Activated T-cell treated with anti-CD3 and anti-CD28 coated beads for 48 hours (primary cell): ENCODE data around the gene NR4A1.

Experiments used
- DNase-seq: peaks from one replicate; pipeline ENCODE4 v3.0.0-alpha.2; 2020; ENCODE audit warnings: low read depth

Gene NR4A1

GRCh38 chr12:52058631-52059361 is 7.6 kb downstream of the NR4A1 start:
- no peak for DNase-seq

DNA sequence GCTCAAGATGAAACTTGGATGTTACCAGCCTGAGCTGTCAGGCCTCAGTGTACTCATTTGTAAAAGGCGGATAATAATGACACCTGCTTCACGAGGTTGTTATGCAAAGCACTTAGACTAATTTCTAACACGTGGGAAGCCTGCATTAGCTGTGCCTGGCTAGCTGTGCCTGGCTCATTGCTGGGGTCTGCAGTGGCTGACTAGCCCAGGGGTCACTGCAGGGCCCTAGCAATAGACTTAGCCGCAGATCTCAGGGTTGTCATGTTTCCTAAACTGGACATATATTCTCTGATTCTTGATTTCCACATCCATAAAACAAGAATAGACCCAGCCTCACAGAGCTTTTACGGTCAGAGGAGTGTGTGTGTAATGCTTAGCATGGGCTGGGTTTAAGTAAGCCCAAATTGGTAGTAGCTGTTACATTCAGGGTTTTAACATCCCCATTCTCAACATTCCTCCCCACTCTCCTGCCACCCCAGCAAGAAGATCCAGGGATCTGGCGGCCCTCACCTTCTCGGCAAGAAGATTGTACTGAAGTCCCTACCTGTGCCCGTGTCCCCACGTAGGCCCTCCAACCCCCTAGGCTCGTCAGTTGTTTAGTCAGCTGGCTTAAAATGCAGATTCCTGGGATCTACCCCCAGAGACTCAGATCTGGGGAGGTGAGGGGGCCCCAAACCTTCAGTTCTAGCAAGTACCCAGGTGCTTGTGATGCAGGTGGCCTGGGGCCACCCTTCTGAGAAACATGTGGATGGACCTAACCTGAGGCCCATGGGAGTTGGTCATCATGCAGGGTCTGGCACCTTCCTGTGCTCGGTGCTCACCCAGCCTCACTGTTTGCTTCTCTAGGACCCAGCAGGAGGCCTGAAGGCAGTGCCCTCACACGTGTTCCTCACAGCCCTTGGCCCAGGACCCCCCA is 8.6 kb downstream of the NR4A1 start:
- DNase-seq: no peak

- DNase-seq: no peak
Measured at GRCh38 chr12:52060498-52061177, 9.4 kb downstream of the NR4A1 start.

GRCh38 chr12:52061470-52062166 is 10.4 kb downstream of the NR4A1 start:
- DNase-seq: no peak

DNA sequence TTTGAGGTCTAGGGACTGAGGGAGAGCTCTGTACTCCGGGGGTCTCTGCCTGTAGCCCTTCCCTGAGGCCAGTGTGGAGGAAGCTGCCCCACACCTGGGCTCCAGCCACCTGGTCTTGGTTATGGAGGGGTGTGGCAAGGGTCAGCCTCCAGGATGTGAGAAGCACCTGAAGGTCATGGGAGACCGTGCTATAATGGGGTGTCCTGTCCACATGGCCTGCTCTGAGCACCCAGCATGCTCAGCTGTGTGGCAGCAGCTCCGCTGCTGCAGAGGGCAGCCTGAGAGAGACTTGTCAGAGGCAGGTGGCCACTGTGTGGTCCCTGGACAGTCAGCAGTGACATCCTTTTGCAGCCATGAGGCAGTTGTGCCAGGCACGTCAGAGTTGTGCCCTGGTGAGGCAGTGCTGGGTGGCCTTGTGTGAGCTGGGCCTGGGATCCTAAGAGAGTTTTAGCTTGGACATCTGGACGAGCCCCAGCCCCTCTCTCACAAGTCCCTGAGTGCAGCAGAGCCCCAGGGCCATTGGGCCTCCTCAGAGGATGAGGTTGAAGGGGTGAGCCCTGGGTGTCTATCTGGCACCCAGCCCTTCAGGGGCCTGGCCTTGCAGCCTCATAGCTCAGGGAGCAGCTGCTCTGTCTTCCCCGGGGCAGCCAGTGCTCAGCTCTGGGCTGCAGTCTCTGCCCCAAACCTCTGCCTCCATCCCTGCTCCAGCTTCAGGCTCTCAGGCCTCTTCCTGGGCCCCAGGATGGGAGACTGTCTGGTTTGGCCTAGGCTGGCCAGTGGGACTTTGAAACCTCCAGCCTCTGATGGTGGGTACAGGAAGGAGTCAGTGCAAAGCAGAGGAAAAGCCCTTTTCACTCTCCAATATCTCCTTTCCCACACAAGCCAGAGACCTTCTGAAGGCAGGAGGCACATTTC is 11.2 kb downstream of the NR4A1 start:
- DNase-seq: no peak

GRCh38 chr12:52063082-52063924 is 12.1 kb downstream of the NR4A1 start:
- no peak for DNase-seq

DNA sequence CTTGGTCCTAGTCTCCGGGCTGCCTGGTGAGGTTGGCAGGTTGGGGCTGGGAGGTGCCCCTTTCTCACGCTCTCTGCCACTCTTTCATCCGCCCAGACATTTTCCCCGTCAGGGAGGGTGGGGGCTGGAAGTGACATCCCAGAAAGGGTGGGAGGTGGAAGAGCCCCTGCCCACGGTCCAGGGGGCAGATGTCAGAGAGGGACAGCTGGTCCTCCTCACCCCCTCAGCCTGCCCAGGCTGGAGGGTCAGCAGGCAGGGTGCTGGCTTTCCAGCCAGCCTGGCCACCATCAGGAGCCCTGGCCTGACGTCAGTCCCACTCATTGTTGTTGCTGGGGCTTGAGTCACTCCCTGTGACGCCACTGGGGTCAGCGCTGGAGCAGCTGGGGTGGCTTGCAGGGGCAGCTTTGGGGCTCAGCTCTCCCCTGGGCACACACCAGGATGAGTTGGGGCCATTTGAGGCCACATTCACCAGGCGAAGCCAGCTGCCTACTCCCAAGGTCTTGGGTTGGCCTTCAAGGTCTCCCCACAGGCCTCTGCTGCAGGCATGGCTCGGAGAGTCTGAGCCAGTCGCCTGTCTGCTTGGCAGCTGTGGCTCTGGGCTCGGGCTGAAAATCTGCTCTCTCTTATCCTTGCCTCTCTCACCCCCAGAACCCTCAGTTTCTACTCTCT is 12.9 kb downstream of the NR4A1 start:
- no peak for DNase-seq

- no peak for DNase-seq
Measured at GRCh38 chr12:52066346-52067080, 15.3 kb downstream of the NR4A1 start.

- no peak for DNase-seq
Measured at GRCh38 chr12:52067081-52067374, 15.8 kb downstream of the NR4A1 start.

GRCh38 chr12:52069327-52070184 is 18.3 kb downstream of the NR4A1 start, which contains the start of gene ATG101:
ATG101 (plus strand) TSS chr12:52069978; CDS start chr12:52073651, 3,673 bp downstream.
- DNase-seq: peak; percentile 85

- no peak for DNase-seq
Measured at GRCh38 chr12:52070185-52070925, 19.1 kb downstream of the NR4A1 start.

GRCh38 chr12:52073531-52074381 is 22.5 kb downstream of the NR4A1 start:
- no peak for DNase-seq

DNA sequence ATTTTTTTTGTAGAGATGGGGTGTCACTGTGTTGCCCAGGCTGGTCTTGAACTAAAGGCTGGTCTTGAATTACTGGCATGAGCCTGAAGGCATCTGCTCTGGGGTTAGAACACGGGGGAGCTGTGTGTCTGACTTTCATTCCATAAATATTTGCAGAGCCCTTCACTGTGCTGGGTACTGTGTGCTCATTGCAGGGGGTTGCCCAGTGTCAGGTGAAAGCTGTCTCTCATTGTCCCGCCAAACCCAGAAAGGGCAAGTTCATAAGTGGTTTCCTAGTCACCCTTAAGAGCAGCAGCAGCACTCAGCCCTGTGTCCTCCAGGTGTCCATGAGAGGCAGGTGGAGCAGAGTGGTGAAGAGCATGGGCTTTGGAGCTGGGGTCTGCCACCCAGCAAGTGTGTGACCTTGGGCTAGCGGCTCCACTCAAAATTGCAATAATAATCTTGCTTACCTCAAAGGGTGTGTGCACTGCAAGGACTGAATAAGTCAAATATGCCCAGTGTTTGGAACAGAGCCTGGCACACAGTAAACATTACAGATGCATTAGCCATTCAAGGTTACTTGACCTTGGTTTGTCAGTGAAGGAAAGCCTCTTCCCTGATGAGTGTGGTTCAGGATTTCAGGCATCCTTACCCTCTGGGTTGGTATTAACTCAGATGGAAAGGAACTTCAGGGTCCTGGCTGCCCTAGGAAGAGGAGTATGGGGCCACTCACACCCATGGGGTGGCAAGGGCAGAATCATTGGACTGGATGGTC is 23.9 kb downstream of the NR4A1 start:
- DNase-seq: no peak

DNA sequence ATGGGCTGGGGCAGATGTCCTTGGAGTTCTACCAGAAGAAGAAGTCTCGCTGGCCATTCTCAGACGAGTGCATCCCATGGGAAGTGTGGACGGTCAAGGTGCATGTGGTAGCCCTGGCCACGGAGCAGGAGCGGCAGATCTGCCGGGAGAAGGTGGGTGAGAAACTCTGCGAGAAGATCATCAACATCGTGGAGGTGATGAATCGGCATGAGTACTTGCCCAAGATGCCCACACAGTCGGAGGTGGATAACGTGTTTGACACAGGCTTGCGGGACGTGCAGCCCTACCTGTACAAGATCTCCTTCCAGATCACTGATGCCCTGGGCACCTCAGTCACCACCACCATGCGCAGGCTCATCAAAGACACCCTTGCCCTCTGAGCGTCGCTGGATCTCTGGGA is 25.6 kb downstream of the NR4A1 start:
- DNase-seq: no peak

DNA sequence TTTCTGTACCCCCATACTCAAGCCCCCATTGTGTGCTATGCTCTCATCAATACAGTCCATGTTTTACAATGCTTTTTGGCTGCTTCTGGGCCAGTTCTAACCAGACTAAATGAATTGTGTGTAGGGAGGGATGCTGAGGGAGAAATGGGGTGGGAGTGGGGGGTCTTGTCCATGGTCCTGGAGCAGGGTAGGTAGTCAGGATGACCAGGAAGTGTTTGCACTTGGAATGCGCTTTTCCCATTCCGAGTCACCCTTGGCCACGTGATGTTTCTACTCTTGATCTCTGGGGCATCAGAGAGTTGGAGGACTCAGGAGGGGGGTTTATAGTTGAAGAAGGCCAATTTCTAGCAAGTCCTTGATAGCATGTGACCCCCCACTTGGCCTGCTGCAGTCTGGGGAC is 27.0 kb downstream of the NR4A1 start:
- DNase-seq: no peak
